ENCODE measurements around the gene P2RY2.

The P2RY2 gene

DNA sequence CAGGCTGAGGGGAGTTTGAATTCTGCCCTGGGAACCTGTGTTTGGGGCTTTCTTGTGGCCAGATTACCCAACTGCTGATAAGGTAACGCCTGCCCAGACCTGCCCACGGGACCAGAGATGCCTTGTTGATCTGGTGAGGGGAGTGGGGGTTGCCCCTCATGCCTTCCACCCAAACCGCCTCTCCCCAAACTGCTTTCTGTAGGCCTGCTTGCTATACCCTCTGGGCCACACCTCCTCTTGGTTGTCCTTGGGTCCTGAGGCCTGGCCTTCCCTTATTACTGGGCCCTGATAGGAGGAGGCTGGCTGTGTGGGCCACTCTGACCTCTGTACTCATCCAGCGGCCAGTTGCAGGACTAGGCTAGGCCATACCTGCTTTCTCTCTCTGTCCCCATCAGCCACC lies 3.4 kb downstream of the P2RY2 start:
- TF ChIP-seq POLR2AphosphoS5 (IDR thresholded peaks at IDR 0.05; ENCODE audit: low read depth, low read length), result no peak
- TF ChIP-seq, protein P1, sequence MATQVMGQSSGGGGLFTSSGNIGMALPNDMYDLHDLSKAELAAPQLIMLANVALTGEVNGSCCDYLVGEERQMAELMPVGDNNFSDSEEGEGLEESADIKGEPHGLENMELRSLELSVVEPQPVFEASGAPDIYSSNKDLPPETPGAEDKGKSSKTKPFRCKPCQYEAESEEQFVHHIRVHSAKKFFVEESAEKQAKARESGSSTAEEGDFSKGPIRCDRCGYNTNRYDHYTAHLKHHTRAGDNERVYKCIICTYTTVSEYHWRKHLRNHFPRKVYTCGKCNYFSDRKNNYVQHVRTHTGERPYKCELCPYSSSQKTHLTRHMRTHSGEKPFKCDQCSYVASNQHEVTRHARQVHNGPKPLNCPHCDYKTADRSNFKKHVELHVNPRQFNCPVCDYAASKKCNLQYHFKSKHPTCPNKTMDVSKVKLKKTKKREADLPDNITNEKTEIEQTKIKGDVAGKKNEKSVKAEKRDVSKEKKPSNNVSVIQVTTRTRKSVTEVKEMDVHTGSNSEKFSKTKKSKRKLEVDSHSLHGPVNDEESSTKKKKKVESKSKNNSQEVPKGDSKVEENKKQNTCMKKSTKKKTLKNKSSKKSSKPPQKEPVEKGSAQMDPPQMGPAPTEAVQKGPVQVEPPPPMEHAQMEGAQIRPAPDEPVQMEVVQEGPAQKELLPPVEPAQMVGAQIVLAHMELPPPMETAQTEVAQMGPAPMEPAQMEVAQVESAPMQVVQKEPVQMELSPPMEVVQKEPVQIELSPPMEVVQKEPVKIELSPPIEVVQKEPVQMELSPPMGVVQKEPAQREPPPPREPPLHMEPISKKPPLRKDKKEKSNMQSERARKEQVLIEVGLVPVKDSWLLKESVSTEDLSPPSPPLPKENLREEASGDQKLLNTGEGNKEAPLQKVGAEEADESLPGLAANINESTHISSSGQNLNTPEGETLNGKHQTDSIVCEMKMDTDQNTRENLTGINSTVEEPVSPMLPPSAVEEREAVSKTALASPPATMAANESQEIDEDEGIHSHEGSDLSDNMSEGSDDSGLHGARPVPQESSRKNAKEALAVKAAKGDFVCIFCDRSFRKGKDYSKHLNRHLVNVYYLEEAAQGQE (IDR thresholded peaks at IDR 0.05; ENCODE audit: insufficient read depth in 1 of 2, low read depth in 2 of 2, low read length in 2 of 2), result no peak
- TF ChIP-seq FOXP2 (optimal IDR thresholded peaks at IDR 0.05; ENCODE audit: borderline replicate concordance, extremely low read depth, extremely low read length, insufficient read depth), result no peak
- no peak for TF ChIP-seq TAF1 (IDR thresholded peaks at IDR 0.05; ENCODE audit: borderline replicate concordance, insufficient read depth, low read length)
- no peak for TF ChIP-seq SIN3A (IDR thresholded peaks at IDR 0.05; ENCODE audit: borderline replicate concordance, insufficient read depth, low read length)

DNA sequence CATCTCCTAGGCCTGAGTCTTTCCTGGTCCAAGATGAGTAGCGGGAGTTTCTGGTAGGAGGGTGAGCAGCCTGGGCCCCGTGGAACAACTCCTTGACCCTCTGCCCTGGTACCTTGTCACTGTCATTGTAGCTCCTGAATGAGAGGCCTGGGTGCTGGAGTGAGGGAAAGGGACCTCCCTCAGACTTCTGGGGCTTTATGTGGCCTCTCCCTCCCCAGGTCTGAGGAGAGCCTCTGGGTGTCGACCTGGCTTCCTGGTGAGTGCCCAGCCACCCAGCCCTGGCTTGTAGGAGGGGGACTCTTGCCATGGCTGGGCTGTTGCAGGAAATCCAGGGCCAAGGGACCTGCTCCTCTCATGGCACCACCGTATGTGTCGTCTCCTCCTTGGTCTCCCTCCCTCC lies 3.9 kb downstream of the P2RY2 start:
- no peak for TF ChIP-seq FOXP2 (optimal IDR thresholded peaks at IDR 0.05; ENCODE audit: borderline replicate concordance, extremely low read depth, extremely low read length, insufficient read depth)
- TF ChIP-seq SIN3A (IDR thresholded peaks at IDR 0.05; ENCODE audit: borderline replicate concordance, insufficient read depth, low read length), result no peak
- no peak for TF ChIP-seq TAF1 (IDR thresholded peaks at IDR 0.05; ENCODE audit: borderline replicate concordance, insufficient read depth, low read length)
- TF ChIP-seq, protein P1 (IDR thresholded peaks at IDR 0.05; ENCODE audit: insufficient read depth in 1 of 2, low read depth in 2 of 2, low read length in 2 of 2), result no peak
- TF ChIP-seq POLR2AphosphoS5 (IDR thresholded peaks at IDR 0.05; ENCODE audit: low read depth, low read length), result no peak

- TF ChIP-seq FOXP2 (optimal IDR thresholded peaks at IDR 0.05; ENCODE audit: borderline replicate concordance, extremely low read depth, extremely low read length, insufficient read depth), result no peak
These were observed 6.1 kb downstream of the P2RY2 start for GRCh38 chr11:73223998-73224730.

DNA sequence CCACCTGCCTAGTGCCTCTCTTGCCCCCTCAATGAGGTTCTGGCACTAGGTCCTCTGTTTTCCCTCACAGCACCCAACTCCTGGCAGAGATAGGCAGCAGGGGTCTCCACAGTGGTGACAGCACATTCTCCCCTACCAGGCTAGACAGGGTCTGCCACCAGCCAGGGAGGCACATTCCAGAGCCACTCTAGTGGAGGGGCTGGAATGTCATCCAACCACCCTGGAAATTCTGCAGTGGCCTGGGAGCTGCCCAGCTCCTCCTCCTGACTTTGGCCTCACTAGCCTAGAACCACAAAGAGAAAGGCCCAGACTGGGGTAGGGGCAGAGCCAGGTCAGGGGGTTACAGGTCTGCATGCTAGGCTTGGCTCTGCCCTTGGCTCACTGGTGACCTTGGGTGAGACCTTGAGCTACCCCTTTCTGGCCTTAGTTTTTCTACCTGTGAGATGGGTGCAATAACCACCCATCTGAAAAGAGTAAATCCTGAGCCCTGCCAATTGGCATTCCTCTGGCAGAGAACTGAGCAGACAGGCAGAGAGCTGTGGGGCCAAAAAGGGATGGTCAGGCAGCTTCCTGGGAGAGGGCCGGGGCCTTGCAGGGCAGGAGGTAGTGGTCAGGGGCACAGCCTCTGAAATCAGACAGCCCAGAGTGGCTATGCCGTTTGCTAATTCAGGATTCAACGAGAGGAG lies 7.1 kb downstream of the P2RY2 start:
- TF ChIP-seq, protein P1 (IDR thresholded peaks at IDR 0.05; ENCODE audit: insufficient read depth in 1 of 2, low read depth in 2 of 2, low read length in 2 of 2), result no peak
- TF ChIP-seq SIN3A (IDR thresholded peaks at IDR 0.05; ENCODE audit: borderline replicate concordance, insufficient read depth, low read length), result no peak
- TF ChIP-seq TAF1 (IDR thresholded peaks at IDR 0.05; ENCODE audit: borderline replicate concordance, insufficient read depth, low read length), result no peak
- no peak for TF ChIP-seq POLR2AphosphoS5 (IDR thresholded peaks at IDR 0.05; ENCODE audit: low read depth, low read length)
- TF ChIP-seq FOXP2 (optimal IDR thresholded peaks at IDR 0.05; ENCODE audit: borderline replicate concordance, extremely low read depth, extremely low read length, insufficient read depth), result no peak

- TF ChIP-seq SIN3A (IDR thresholded peaks at IDR 0.05; ENCODE audit: borderline replicate concordance, insufficient read depth, low read length), result no peak
- no peak for TF ChIP-seq TAF1 (IDR thresholded peaks at IDR 0.05; ENCODE audit: borderline replicate concordance, insufficient read depth, low read length)
- no peak for TF ChIP-seq POLR2AphosphoS5 (IDR thresholded peaks at IDR 0.05; ENCODE audit: low read depth, low read length)
- TF ChIP-seq, protein P1 (IDR thresholded peaks at IDR 0.05; ENCODE audit: insufficient read depth in 1 of 2, low read depth in 2 of 2, low read length in 2 of 2), result no peak
- TF ChIP-seq FOXP2 (optimal IDR thresholded peaks at IDR 0.05; ENCODE audit: borderline replicate concordance, extremely low read depth, extremely low read length, insufficient read depth), result no peak
These were observed 7.8 kb downstream of the P2RY2 start for GRCh38 chr11:73225851-73226250.
